ENCODE results near the gene SYNGAP1. TPM values are rescaled to one million over a fixed set of nuclear protein-coding genes. Genes with fewer than 3 reads are reported as not detected.
"Not testable (repeated sequence)": the region's sequence is repeated elsewhere in the genome, so short reads cannot be mapped to it uniquely, and the experiment has no call there.

The SYNGAP1 gene
- 10 to 100 TPM; 13.5 to 30.4 (median 14.0) TPM for total RNA-seq

- no peaks in the 10 kb centered on the region for H3K9me3 ChIP-seq
- peaks cover 57% of the 10 kb centered on the region for H3K4me1 ChIP-seq
- peak in 1 of 2 donors; percentile 78 for DNase-seq (ENCODE audit: low spot score in 2 of 2)
- H3K36me3 ChIP-seq = peaks cover 13% of the 10 kb centered on the region
- no peaks in the 10 kb centered on the region for H3K27me3 ChIP-seq
- TF ChIP-seq EP300 (IDR thresholded peaks at IDR 0.05) (no peak), POLR2AphosphoS5 (IDR thresholded peaks at IDR 0.05) (no peak), POLR2A (IDR thresholded peaks at IDR 0.05) (no peak)
- TF ChIP-seq, protein P1, sequence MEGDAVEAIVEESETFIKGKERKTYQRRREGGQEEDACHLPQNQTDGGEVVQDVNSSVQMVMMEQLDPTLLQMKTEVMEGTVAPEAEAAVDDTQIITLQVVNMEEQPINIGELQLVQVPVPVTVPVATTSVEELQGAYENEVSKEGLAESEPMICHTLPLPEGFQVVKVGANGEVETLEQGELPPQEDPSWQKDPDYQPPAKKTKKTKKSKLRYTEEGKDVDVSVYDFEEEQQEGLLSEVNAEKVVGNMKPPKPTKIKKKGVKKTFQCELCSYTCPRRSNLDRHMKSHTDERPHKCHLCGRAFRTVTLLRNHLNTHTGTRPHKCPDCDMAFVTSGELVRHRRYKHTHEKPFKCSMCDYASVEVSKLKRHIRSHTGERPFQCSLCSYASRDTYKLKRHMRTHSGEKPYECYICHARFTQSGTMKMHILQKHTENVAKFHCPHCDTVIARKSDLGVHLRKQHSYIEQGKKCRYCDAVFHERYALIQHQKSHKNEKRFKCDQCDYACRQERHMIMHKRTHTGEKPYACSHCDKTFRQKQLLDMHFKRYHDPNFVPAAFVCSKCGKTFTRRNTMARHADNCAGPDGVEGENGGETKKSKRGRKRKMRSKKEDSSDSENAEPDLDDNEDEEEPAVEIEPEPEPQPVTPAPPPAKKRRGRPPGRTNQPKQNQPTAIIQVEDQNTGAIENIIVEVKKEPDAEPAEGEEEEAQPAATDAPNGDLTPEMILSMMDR (IDR thresholded peaks at IDR 0.05) = no peak
- WGBS = 5% methylated on average over 22 of the region's 22 CpGs
- peak within 1 kb of the TSS; percentile 85 for H3K27ac ChIP-seq
- peak within 1 kb of the TSS; percentile 66 for H3K4me3 ChIP-seq
Observed at GRCh38 chr6:33419580-33420490, at the start of gene SYNGAP1. Gene SYNGAP1 (plus strand): TSS chr6:33420065. CDS start chr6:33420265, 200 bp downstream.

- H3K4me1 ChIP-seq = peaks cover 32% of the 10 kb centered on the region
- H3K4me3 ChIP-seq; DNase-seq (ENCODE audit: low spot score in 2 of 2); H3K27me3 ChIP-seq; H3K27ac ChIP-seq; H3K36me3 ChIP-seq; H3K9me3 ChIP-seq: not testable (repeated sequence)
- WGBS = 91% methylated on average over 8 of the region's 8 CpGs
Observed at GRCh38 chr6:33371901-33372300, 48.0 kb upstream of the SYNGAP1 start.

DNA sequence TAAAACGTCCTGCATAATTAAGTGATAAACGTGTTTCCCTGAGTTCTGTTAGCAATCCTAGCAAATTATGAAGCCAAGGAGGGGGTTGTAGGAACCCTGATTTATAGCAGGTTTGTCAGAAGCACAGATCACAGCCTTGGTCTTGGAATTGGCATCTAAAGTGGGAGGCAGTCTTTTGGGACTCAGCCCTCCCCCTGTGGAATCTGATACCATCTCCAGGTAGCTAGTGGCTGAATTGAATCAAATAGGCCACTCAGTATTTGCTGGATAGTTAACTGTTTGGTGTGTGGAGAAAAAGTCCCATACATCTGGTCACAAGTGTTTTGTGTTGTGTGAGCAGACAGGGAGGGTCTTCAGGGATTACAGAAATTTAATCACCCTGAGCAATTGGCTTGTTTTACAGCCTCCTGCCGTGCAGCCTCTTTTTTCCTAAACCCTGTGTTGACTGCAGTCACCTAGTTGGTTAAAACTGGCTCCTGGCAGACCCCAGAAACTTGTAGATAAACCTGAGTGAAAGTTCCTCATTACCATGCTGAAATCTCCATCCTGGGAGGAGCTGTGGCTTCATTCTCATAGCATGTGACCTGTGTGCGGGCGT is 47.2 kb upstream of the SYNGAP1 start:
- DNase-seq (ENCODE audit: low spot score in 2 of 2) = no peak
- Histone ChIP-seq H3K36me3 (no peaks in the 10 kb centered on the region), H3K4me3 (no peak overlapping the region), H3K9me3 (no peaks in the 10 kb centered on the region), H3K4me1 (peaks cover 40% of the 10 kb centered on the region), H3K27ac (peak overlapping the region; percentile 8), H3K27me3 (no peaks in the 10 kb centered on the region)
- 56% methylated on average over 5 of the region's 5 CpGs for WGBS
- no peak for TF ChIP-seq EP300 (IDR thresholded peaks at IDR 0.05)
- no peak for TF ChIP-seq POLR2AphosphoS5 (IDR thresholded peaks at IDR 0.05)
- no peak for TF ChIP-seq POLR2A (IDR thresholded peaks at IDR 0.05)
- TF ChIP-seq, protein P1 (IDR thresholded peaks at IDR 0.05) = no peak

DNA sequence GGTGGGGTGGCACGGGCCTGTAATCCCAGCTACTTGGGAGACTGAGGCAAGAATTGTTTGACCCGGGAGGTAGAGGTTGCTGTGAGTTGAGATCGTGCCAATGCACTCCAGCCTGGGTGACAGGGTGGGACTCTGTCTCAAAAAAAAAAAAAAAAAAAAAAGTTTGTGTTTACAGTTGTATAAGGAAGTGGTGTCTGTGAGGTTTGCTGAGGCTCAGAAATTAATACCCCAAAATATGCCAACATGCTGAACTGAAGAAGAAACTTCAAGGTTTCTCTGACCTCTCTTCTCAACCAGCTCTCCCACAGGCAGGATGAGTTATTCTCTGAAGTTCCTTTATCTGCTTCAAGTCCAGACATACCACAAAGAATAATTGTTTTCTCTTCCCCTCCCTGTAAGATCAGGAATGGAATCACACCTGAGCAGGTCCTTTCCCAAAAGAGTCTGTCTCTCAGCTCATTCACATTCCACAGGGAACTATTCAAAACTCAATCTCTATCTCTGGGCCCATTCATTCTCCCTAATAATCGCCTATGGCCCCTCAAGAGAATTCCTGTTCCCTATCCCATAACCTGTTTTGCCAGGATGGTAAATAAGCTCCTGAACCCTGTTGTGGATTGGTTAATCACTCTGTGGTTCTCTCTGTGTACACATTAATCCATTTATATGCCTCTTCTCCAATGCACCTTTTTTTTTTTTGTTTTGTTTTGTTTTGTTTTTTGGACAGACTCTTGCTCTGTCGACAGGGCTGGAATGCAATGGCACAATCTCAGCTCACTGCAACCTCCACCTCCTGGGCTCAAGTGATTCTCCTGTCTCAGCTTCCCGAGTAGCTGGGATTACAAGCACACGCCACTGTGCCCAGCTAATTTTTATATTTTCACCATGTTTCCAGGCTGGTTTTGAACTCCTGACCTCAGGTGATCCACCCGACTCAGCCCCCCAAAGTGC is 45.6 kb upstream of the SYNGAP1 start:
- WGBS = 52% methylated on average over 8 of the region's 8 CpGs
- no peak for TF ChIP-seq POLR2AphosphoS5 (IDR thresholded peaks at IDR 0.05)
- TF ChIP-seq, protein P1 (IDR thresholded peaks at IDR 0.05) = no peak
- TF ChIP-seq POLR2A (IDR thresholded peaks at IDR 0.05) = no peak
- no peak for TF ChIP-seq EP300 (IDR thresholded peaks at IDR 0.05)
- Histone ChIP-seq H3K9me3 (no peaks in the 10 kb centered on the region), H3K27ac (peak overlapping the region; percentile 92), H3K4me3 (peak overlapping the region; percentile 8), H3K36me3 (no peaks in the 10 kb centered on the region), H3K4me1 (peaks cover 44% of the 10 kb centered on the region), H3K27me3 (no peaks in the 10 kb centered on the region)
- no peak for DNase-seq (ENCODE audit: low spot score in 2 of 2)

DNA sequence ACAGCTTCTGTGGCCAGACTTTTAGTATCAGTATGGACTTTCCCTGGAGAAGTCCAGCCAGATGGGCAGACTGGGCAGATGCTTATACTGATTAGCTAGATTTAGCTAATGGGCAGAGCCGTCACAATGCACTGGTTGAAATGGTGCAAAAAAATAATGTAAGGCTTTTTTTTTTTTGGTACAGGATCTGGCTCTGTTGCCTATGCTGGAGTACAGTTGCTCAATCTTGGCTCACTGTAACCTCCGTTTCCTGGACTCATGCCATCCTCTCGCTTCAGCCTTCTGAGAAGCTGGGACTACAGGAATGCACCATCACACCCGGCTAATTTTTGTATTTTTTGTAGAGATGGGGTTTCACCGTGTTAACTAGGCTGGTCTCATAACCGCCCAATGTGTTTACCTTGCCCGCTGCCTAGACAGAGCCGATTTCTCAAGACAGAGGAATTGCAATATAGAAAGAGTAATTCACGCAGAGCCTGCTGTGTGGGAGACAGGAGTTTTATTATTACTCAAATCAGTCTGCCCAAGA is 44.7 kb upstream of the SYNGAP1 start:
- peak overlapping the region; percentile 8 for H3K4me3 ChIP-seq
- peak overlapping the region; percentile 92 for H3K27ac ChIP-seq
- no peaks in the 10 kb centered on the region for H3K9me3 ChIP-seq
- peaks cover 47% of the 10 kb centered on the region for H3K4me1 ChIP-seq
- 16% methylated on average over 9 of the region's 9 CpGs for WGBS
- no peaks in the 10 kb centered on the region for H3K36me3 ChIP-seq
- peak; percentile 85 to 89 for DNase-seq (ENCODE audit: low spot score in 2 of 2)
- TF ChIP-seq, protein P1 (IDR thresholded peaks at IDR 0.05) = no peak
- peak in 1 of 3 donors; percentile 67 for TF ChIP-seq POLR2AphosphoS5 (IDR thresholded peaks at IDR 0.05)
- H3K27me3 ChIP-seq = no peaks in the 10 kb centered on the region
